HPDE6-E6E7 (cell line): ENCODE results near the gene TXNRD2.
"Not testable (repeated sequence)": the region's sequence is repeated elsewhere in the genome, so short reads cannot be mapped to it uniquely, and the experiment has no call there.

Experiments
- DNase-seq: peaks from one replicate; pipeline ENCODE4 v3.0.0; 2011; ENCODE audit warnings: missing footprints; ENCODE audit errors: extremely low spot score

TXNRD2 gene

GRCh38 chr22:19890502-19891316 lies 50.9 kb downstream of the TXNRD2 start:
- no peak for DNase-seq

- DNase-seq, result no peak
Observed at GRCh38 chr22:19889951-19890350, 51.7 kb downstream of the TXNRD2 start.

- DNase-seq, result no peak
Observed at GRCh38 chr22:19888131-19888746, 53.4 kb downstream of the TXNRD2 start.

- DNase-seq, result no peak
Observed at GRCh38 chr22:19887256-19887985, 54.2 kb downstream of the TXNRD2 start.

GRCh38 chr22:19886605-19887255 lies 54.9 kb downstream of the TXNRD2 start:
- DNase-seq, result no peak

- no peak for DNase-seq
Observed at GRCh38 chr22:19885841-19886592, 55.6 kb downstream of the TXNRD2 start.

GRCh38 chr22:19884954-19885751 lies 56.5 kb downstream of the TXNRD2 start:
- DNase-seq, result no peak

- no peak for DNase-seq
Observed at GRCh38 chr22:19884161-19884953, 57.3 kb downstream of the TXNRD2 start.

GRCh38 chr22:19883446-19883845 lies 58.2 kb downstream of the TXNRD2 start:
- DNase-seq, result not testable (repeated sequence)

- DNase-seq, result no peak
Observed at GRCh38 chr22:19882446-19883381, 58.9 kb downstream of the TXNRD2 start.

- DNase-seq, result peak; percentile 77
Observed at GRCh38 chr22:19880786-19881569, 60.6 kb downstream of the TXNRD2 start.

- no peak for DNase-seq
Observed at GRCh38 chr22:19879992-19880785, 61.4 kb downstream of the TXNRD2 start.

- no peak for DNase-seq
Observed at GRCh38 chr22:19879643-19879991, 62.0 kb downstream of the TXNRD2 start.

GRCh38 chr22:19879246-19879570 lies 62.4 kb downstream of the TXNRD2 start:
- DNase-seq, result no peak

GRCh38 chr22:19878461-19879245 lies 63.0 kb downstream of the TXNRD2 start:
- no peak for DNase-seq

- DNase-seq, result no peak
Observed at GRCh38 chr22:19877626-19878339, 63.8 kb downstream of the TXNRD2 start.
